ENCODE results near the gene SPATA25.

DNA sequence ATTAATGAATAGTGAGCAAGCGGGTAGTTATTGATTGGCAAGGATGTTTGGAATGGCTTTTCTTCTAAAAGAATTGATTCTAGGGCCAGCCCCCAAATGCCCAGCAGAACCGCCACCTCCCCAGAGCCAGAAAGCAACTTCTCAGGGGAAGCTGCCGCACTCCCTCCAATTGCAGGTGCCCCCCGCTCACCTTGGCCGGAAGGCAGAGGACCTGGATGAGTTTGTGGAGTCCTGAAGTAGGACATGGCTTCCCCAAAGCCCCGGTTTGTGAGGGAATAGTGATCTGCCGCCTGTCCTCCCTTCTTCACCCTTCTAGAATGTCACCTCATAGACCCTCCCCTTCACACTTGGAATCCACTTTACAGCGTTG, at the start of gene SPATA25:
- TF ChIP-seq, protein P1, sequence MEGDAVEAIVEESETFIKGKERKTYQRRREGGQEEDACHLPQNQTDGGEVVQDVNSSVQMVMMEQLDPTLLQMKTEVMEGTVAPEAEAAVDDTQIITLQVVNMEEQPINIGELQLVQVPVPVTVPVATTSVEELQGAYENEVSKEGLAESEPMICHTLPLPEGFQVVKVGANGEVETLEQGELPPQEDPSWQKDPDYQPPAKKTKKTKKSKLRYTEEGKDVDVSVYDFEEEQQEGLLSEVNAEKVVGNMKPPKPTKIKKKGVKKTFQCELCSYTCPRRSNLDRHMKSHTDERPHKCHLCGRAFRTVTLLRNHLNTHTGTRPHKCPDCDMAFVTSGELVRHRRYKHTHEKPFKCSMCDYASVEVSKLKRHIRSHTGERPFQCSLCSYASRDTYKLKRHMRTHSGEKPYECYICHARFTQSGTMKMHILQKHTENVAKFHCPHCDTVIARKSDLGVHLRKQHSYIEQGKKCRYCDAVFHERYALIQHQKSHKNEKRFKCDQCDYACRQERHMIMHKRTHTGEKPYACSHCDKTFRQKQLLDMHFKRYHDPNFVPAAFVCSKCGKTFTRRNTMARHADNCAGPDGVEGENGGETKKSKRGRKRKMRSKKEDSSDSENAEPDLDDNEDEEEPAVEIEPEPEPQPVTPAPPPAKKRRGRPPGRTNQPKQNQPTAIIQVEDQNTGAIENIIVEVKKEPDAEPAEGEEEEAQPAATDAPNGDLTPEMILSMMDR (conservative IDR thresholded peaks at IDR 0.05; ENCODE audit: low read depth, low read length) = no peak
- no peak for TF ChIP-seq EZH2phosphoT487 (IDR thresholded peaks at IDR 0.05; ENCODE audit: borderline replicate concordance, low read length)
